GM18873 (cell line): ENCODE results near the gene THSD7B.

Source experiments
- ATAC-seq: cut with Tn5 transposase; IDR thresholded peaks from one replicate; pipeline ENCODE4 v1.9.1; 2021; ENCODE audit warnings: mild to moderate bottlenecking, moderate library complexity, moderate number of reproducible peaks; ENCODE audit not compliant: unreplicated experiment, low FRiP score

THSD7B gene

GRCh38 chr2:137185378-137186078 is 420.2 kb downstream of the THSD7B start:
- no peak for ATAC-seq

- ATAC-seq, result no peak
Measured at GRCh38 chr2:137187216-137187615, 421.9 kb downstream of the THSD7B start.

- no peak for ATAC-seq
Measured at GRCh38 chr2:137190411-137191195, 425.3 kb downstream of the THSD7B start.

GRCh38 chr2:137192366-137193310 is 427.3 kb downstream of the THSD7B start:
- ATAC-seq, result no peak

- ATAC-seq, result no peak
Measured at GRCh38 chr2:137193401-137193800, 428.1 kb downstream of the THSD7B start.

GRCh38 chr2:137194111-137194510 is 428.8 kb downstream of the THSD7B start:
- no peak for ATAC-seq

- ATAC-seq, result no peak
Measured at GRCh38 chr2:137199751-137200150, 434.4 kb downstream of the THSD7B start.

- ATAC-seq, result no peak
Measured at GRCh38 chr2:137202318-137202717, 437.0 kb downstream of the THSD7B start.

GRCh38 chr2:137205324-137205723 is 440.0 kb downstream of the THSD7B start:
- no peak for ATAC-seq

- no peak for ATAC-seq
Measured at GRCh38 chr2:137206069-137206468, 440.7 kb downstream of the THSD7B start.

GRCh38 chr2:137207030-137207429 is 441.7 kb downstream of the THSD7B start:
- ATAC-seq, result no peak

- ATAC-seq, result no peak
Measured at GRCh38 chr2:137208431-137208891, 443.1 kb downstream of the THSD7B start.

- ATAC-seq, result no peak
Measured at GRCh38 chr2:137210039-137210438, 444.7 kb downstream of the THSD7B start.

- no peak for ATAC-seq
Measured at GRCh38 chr2:137211761-137212160, 446.4 kb downstream of the THSD7B start.

GRCh38 chr2:137220438-137220993 is 455.2 kb downstream of the THSD7B start:
- ATAC-seq, result no peak

GRCh38 chr2:137221797-137222492 is 456.6 kb downstream of the THSD7B start:
- no peak for ATAC-seq

- no peak for ATAC-seq
Measured at GRCh38 chr2:137223722-137224121, 458.4 kb downstream of the THSD7B start.

GRCh38 chr2:137228566-137228965 is 463.2 kb downstream of the THSD7B start:
- no peak for ATAC-seq

- no peak for ATAC-seq
Measured at GRCh38 chr2:137229834-137230233, 464.5 kb downstream of the THSD7B start.

GRCh38 chr2:137231628-137232027 is 466.3 kb downstream of the THSD7B start:
- ATAC-seq, result no peak
